Neural cell (in vitro differentiated cells): ENCODE results near the gene KRT14. TPM values are rescaled to one million over a fixed set of nuclear protein-coding genes. Genes with fewer than 3 reads are reported as not detected.

Experiments
- H2AFZ ChIP-seq: fragments of 200-600, 300-800 bp; sonication (generic), shearing (Covaris generic); 2 replicates; pipeline ENCODE4 v1.6.0; 2014; ENCODE audit warnings: low read depth, mild to moderate bottlenecking, antibody characterized with exemption, low read length, moderate library complexity
- H3F3A ChIP-seq: fragments of 200-600 bp; shearing (Covaris generic); 2 replicates; pipeline ENCODE4 v1.6.1; 2016; ENCODE audit warnings: mild to moderate bottlenecking, moderate library complexity, mixed read lengths, antibody characterized with exemption, low read length; ENCODE audit not compliant: insufficient read depth, poor library complexity, severe bottlenecking
- H3K27ac ChIP-seq: fragments of 200-600, 300-800 bp; sonication (generic), shearing (Covaris generic); 2 replicates; pipeline ENCODE4 v1.5.1; 2014; ENCODE audit warnings: mild to moderate bottlenecking, low read length, moderate library complexity
- H3K27me3 ChIP-seq: fragments of 300-800, 200-600 bp; sonication (generic), shearing (Covaris generic); 2 replicates; pipeline ENCODE4 v1.6.0; 2014; ENCODE audit warnings: mild to moderate bottlenecking, low read depth, low read length, moderate library complexity; ENCODE audit not compliant: insufficient read depth
- H3K36me3 ChIP-seq: fragments of 300-800, 200-600 bp; sonication (generic), shearing (Covaris generic); 2 replicates; pipeline ENCODE4 v1.5.1; 2014; ENCODE audit warnings: mild to moderate bottlenecking, antibody characterized with exemption, low read length, moderate library complexity; ENCODE audit not compliant: insufficient read depth
- H3K4me2 ChIP-seq: fragments of 300-800, 200-600 bp; sonication (generic), shearing (Covaris generic); 2 replicates; pipeline ENCODE4 v1.6.0; 2014; ENCODE audit warnings: mild to moderate bottlenecking, low read length
- H3K4me3 ChIP-seq: fragments of 300-800, 200-600 bp; sonication (generic), shearing (Covaris generic); 2 replicates; pipeline ENCODE4 v1.5.1; 2014; ENCODE audit warnings: mild to moderate bottlenecking, low read length, moderate library complexity
- H3K79me2 ChIP-seq: fragments of 200-600 bp; shearing (Covaris generic); replicated peaks from 2 replicates; pipeline ENCODE4 v1.6.0; 2014; ENCODE audit warnings: mild to moderate bottlenecking, low read length, moderate library complexity; ENCODE audit not compliant: insufficient read depth
- H3K9ac ChIP-seq: fragments of 300-800, 200-600 bp; sonication (generic), shearing (Covaris generic); 2 replicates; pipeline ENCODE4 v1.6.1; 2016; ENCODE audit warnings: mild to moderate bottlenecking, low read length, mixed read lengths
- H3K9me2 ChIP-seq: fragments of 200-600 bp; shearing (Covaris generic); 2 replicates; pipeline ENCODE4 v1.6.1; 2016; ENCODE audit warnings: mild to moderate bottlenecking, low read length, mixed read lengths; ENCODE audit not compliant: insufficient read depth
- H3K9me3 ChIP-seq: fragments of 200-600, 300-800 bp; sonication (generic), shearing (Covaris generic); 2 replicates; pipeline ENCODE4 v1.6.1; 2016; ENCODE audit warnings: mild to moderate bottlenecking, mixed run types, low read length, moderate library complexity, mixed read lengths
- H4K20me1 ChIP-seq: fragments of 200-600 bp; shearing (Covaris generic); 2 replicates; pipeline ENCODE4 v1.6.1; 2016; ENCODE audit warnings: mild to moderate bottlenecking, mixed run types; ENCODE audit not compliant: insufficient read depth
- EP300 ChIP-seq: fragments of 450-650 bp; conservative IDR thresholded peaks from 2 replicates; pipeline ENCODE4 v1.6.1; 2014; ENCODE audit warnings: antibody characterized with exemption, mild to moderate bottlenecking, moderate library complexity; ENCODE audit not compliant: poor library complexity, severe bottlenecking
- EZH2 ChIP-seq: fragments of 200-600, 300-800 bp; shearing (Covaris generic), sonication (generic); IDR thresholded peaks from 2 replicates; pipeline ENCODE4 v1.6.1; 2014; ENCODE audit warnings: antibody characterized with exemption, low read length, borderline replicate concordance, mild to moderate bottlenecking; ENCODE audit not compliant: insufficient read depth, poor library complexity, severe bottlenecking
- MXI1 ChIP-seq: fragments of 450-650 bp; conservative IDR thresholded peaks from 2 replicates; pipeline ENCODE4 v1.6.1; 2014; ENCODE audit warnings: antibody characterized with exemption, mild to moderate bottlenecking; ENCODE audit not compliant: poor library complexity, severe bottlenecking
- POLR2AphosphoS5 ChIP-seq: IDR thresholded peaks from 2 replicates; pipeline ENCODE4 v1.6.1; 2012
- RAD21 ChIP-seq: fragments of 450-650 bp; conservative IDR thresholded peaks from 2 replicates; pipeline ENCODE4 v1.6.1; 2014; ENCODE audit warnings: antibody characterized with exemption, mild to moderate bottlenecking, moderate library complexity
- SMC3 ChIP-seq: fragments of 450-650 bp; conservative IDR thresholded peaks from 2 replicates; pipeline ENCODE4 v1.6.1; 2014; ENCODE audit warnings: antibody characterized with exemption, mild to moderate bottlenecking, moderate library complexity; ENCODE audit not compliant: poor library complexity
- TAF1 ChIP-seq: IDR thresholded peaks from 2 replicates; pipeline ENCODE4 v1.6.1; 2012; ENCODE audit warnings: low read depth
- polyA plus RNA-seq: library from polyadenylated mRNA; depleted of rRNA; stranded (reverse); fragments of >200 nt; gene quantifications from 2 replicates; pipeline ENCODE4 v1.2.3, GENCODE V29; 2014
- TF ChIP-seq, protein P1 (sequence below): IDR thresholded peaks from 2 replicates; pipeline ENCODE4 v1.6.1; 2012; ENCODE audit warnings: borderline replicate concordance
- TF ChIP-seq, protein P2 (sequence below): fragments of 450-650 bp; IDR thresholded peaks from 2 replicates; pipeline ENCODE4 v1.5.1; 2014; ENCODE audit warnings: antibody characterized with exemption, mild to moderate bottlenecking, moderate library complexity; ENCODE audit not compliant: poor library complexity, severe bottlenecking

The KRT14 gene
- polyA plus RNA-seq, 1 donor from 2014 or later = not detected

DNA sequence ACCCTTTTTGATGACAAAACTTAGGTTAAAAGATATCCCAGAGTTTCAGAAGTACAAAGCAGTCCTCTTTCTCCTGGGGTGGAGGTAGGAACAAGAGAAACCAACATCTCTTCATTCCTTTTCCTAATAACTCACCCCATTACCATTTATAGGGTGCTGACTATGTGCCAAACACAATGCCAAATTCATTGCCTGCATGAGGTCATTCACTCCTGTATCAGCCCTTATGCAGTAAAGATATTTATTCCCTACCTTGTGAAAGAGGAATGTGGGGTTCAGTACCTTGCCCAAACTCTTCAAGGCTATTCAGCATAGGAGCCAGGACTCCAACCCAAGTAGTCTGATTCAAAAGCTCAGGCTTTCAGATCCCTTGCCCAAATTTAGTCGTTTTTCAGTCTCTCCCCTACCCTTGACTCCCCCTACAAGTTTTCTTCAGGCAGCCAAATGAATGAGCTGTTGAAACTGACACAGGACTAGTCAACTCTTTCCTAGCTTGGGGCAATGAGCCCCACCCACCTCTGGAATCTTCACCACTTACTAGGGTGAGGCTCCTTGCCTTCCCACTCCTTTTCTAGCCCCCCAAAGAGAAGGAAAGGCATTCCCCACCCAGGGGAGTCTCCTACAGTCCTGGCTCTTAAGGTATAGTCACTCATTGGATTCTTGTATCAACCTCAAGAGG is 5.9 kb downstream of the KRT14 start:
- Histone ChIP-seq H3K79me2 (no peaks in the 10 kb centered on the region), H2AFZ (no peak overlapping the region), H3K9ac (no peak overlapping the region), H3K27me3 (no peaks in the 10 kb centered on the region), H3K9me3 (no peaks in the 10 kb centered on the region), H3K9me2 (no peaks in the 10 kb centered on the region), H3F3A (no peaks in the 10 kb centered on the region), H3K27ac (no peak overlapping the region), H3K36me3 (no peaks in the 10 kb centered on the region), H4K20me1 (no peaks in the 10 kb centered on the region), H3K4me2 (no peak overlapping the region), H3K4me3 (no peak overlapping the region)
- TF ChIP-seq EP300 = no peak
- no peak for TF ChIP-seq SMC3
- TF ChIP-seq MXI1 = no peak

DNA sequence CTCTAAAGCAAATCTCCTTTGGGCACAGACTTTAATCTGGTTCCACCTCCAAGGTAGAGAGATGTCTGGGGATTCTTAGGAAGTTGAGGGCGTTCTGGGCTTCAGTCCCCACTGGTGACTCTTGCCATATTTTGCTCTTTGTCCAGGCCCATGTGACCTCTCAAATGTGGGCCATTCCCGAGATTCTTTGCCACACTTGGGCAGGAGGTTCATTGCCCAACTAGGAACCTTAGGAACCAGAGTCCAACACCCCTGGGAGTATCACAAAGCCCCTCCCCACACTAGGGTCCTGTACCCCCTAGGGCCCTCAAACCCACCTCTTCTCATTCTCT is 6.5 kb downstream of the KRT14 start:
- Histone ChIP-seq H3F3A (no peaks in the 10 kb centered on the region), H3K36me3 (no peaks in the 10 kb centered on the region), H3K27ac (no peak overlapping the region), H3K79me2 (no peaks in the 10 kb centered on the region), H3K4me2 (no peak overlapping the region), H3K27me3 (no peaks in the 10 kb centered on the region), H3K9me3 (no peaks in the 10 kb centered on the region), H3K9me2 (no peaks in the 10 kb centered on the region), H4K20me1 (no peaks in the 10 kb centered on the region), H2AFZ (no peak overlapping the region), H3K4me3 (no peak overlapping the region), H3K9ac (no peak overlapping the region)
- TF ChIP-seq TAF1 (no peak), RAD21 (no peak), EZH2 (no peak), POLR2AphosphoS5 (no peak), MXI1 (no peak), SMC3 (no peak)
- TF ChIP-seq, protein P1, sequence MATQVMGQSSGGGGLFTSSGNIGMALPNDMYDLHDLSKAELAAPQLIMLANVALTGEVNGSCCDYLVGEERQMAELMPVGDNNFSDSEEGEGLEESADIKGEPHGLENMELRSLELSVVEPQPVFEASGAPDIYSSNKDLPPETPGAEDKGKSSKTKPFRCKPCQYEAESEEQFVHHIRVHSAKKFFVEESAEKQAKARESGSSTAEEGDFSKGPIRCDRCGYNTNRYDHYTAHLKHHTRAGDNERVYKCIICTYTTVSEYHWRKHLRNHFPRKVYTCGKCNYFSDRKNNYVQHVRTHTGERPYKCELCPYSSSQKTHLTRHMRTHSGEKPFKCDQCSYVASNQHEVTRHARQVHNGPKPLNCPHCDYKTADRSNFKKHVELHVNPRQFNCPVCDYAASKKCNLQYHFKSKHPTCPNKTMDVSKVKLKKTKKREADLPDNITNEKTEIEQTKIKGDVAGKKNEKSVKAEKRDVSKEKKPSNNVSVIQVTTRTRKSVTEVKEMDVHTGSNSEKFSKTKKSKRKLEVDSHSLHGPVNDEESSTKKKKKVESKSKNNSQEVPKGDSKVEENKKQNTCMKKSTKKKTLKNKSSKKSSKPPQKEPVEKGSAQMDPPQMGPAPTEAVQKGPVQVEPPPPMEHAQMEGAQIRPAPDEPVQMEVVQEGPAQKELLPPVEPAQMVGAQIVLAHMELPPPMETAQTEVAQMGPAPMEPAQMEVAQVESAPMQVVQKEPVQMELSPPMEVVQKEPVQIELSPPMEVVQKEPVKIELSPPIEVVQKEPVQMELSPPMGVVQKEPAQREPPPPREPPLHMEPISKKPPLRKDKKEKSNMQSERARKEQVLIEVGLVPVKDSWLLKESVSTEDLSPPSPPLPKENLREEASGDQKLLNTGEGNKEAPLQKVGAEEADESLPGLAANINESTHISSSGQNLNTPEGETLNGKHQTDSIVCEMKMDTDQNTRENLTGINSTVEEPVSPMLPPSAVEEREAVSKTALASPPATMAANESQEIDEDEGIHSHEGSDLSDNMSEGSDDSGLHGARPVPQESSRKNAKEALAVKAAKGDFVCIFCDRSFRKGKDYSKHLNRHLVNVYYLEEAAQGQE = no peak
- TF ChIP-seq, protein P2, sequence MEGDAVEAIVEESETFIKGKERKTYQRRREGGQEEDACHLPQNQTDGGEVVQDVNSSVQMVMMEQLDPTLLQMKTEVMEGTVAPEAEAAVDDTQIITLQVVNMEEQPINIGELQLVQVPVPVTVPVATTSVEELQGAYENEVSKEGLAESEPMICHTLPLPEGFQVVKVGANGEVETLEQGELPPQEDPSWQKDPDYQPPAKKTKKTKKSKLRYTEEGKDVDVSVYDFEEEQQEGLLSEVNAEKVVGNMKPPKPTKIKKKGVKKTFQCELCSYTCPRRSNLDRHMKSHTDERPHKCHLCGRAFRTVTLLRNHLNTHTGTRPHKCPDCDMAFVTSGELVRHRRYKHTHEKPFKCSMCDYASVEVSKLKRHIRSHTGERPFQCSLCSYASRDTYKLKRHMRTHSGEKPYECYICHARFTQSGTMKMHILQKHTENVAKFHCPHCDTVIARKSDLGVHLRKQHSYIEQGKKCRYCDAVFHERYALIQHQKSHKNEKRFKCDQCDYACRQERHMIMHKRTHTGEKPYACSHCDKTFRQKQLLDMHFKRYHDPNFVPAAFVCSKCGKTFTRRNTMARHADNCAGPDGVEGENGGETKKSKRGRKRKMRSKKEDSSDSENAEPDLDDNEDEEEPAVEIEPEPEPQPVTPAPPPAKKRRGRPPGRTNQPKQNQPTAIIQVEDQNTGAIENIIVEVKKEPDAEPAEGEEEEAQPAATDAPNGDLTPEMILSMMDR = no peak
